ENCODE results near the gene CCDC83. TPM values are rescaled to one million over a fixed set of nuclear protein-coding genes. Genes with fewer than 3 reads are reported as not detected.

Gene CCDC83
- not detected for total RNA-seq

GRCh38 chr11:85855341-85855656 is at the start of gene CCDC83:
Gene CCDC83 (plus strand): TSS chr11:85855383. CDS start chr11:85865124, 9,741 bp downstream.
- Mint-ChIP-seq H3K36me3 (peaks cover under 1% of the 10 kb centered on the region), H3K27me3 (peaks cover 3% of the 10 kb centered on the region), H3K27ac (peak within 1 kb of the TSS; percentile 92), H3K4me3 (peak within 1 kb of the TSS; percentile 88), H3K9me3 (peaks cover 2% of the 10 kb centered on the region), H3K4me1 (peaks cover 11% of the 10 kb centered on the region)
- DNase-seq = no peak

- no peak overlapping the region for H3K27ac Mint-ChIP-seq
- H3K36me3 Mint-ChIP-seq = peaks cover 2% of the 10 kb centered on the region
- H3K27me3 Mint-ChIP-seq = no peaks in the 10 kb centered on the region
- H3K4me3 Mint-ChIP-seq = no peak overlapping the region
- H3K9me3 Mint-ChIP-seq = no peaks in the 10 kb centered on the region
- peaks cover 24% of the 10 kb centered on the region for H3K4me1 Mint-ChIP-seq
- DNase-seq = no peak
Observed at GRCh38 chr11:85805387-85805786, 49.8 kb upstream of the CCDC83 start.

- Mint-ChIP-seq H3K9me3 (no peaks in the 10 kb centered on the region), H3K4me1 (peaks cover 25% of the 10 kb centered on the region), H3K27ac (no peak overlapping the region), H3K4me3 (no peak overlapping the region), H3K36me3 (peaks cover 2% of the 10 kb centered on the region), H3K27me3 (no peaks in the 10 kb centered on the region)
- DNase-seq = no peak
Observed at GRCh38 chr11:85806016-85806415, 49.2 kb upstream of the CCDC83 start.

GRCh38 chr11:85806876-85807275 is 48.3 kb upstream of the CCDC83 start:
- H3K4me3 Mint-ChIP-seq = no peak overlapping the region
- no peaks in the 10 kb centered on the region for H3K9me3 Mint-ChIP-seq
- no peak for DNase-seq
- peaks cover 27% of the 10 kb centered on the region for H3K4me1 Mint-ChIP-seq
- H3K36me3 Mint-ChIP-seq = no peaks in the 10 kb centered on the region
- H3K27ac Mint-ChIP-seq = no peak overlapping the region
- peaks cover 4% of the 10 kb centered on the region for H3K27me3 Mint-ChIP-seq

- Mint-ChIP-seq H3K27ac (no peak overlapping the region), H3K36me3 (no peaks in the 10 kb centered on the region), H3K4me1 (peaks cover 27% of the 10 kb centered on the region), H3K27me3 (peaks cover 7% of the 10 kb centered on the region), H3K4me3 (no peak overlapping the region), H3K9me3 (no peaks in the 10 kb centered on the region)
- peak; percentile 22 for DNase-seq
Observed at GRCh38 chr11:85809191-85809590, 46.0 kb upstream of the CCDC83 start.

- Mint-ChIP-seq H3K9me3 (no peaks in the 10 kb centered on the region), H3K4me3 (peak overlapping the region; percentile 82), H3K27me3 (peaks cover 7% of the 10 kb centered on the region), H3K36me3 (no peaks in the 10 kb centered on the region), H3K27ac (peak overlapping the region; percentile 9), H3K4me1 (peaks cover 27% of the 10 kb centered on the region)
- peak; percentile 18 for DNase-seq
Observed at GRCh38 chr11:85809863-85810262, 45.3 kb upstream of the CCDC83 start.

- Mint-ChIP-seq H3K27ac (peak overlapping the region; percentile 11), H3K27me3 (peaks cover 7% of the 10 kb centered on the region), H3K4me3 (peak overlapping the region; percentile 82), H3K36me3 (no peaks in the 10 kb centered on the region), H3K4me1 (peaks cover 27% of the 10 kb centered on the region), H3K9me3 (no peaks in the 10 kb centered on the region)
- no peak for DNase-seq
Observed at GRCh38 chr11:85810521-85810870, 44.7 kb upstream of the CCDC83 start.

GRCh38 chr11:85810871-85811611 is 44.1 kb upstream of the CCDC83 start, which contains the start of gene SYTL2:
Gene SYTL2 (minus strand): TSS chr11:85811141. CDS start chr11:85757725, 53,416 bp downstream.
- Mint-ChIP-seq H3K27ac (peak within 1 kb of the TSS; percentile 39), H3K4me1 (peaks cover 27% of the 10 kb centered on the region), H3K4me3 (peak within 1 kb of the TSS; percentile 82), H3K27me3 (peaks cover 7% of the 10 kb centered on the region), H3K9me3 (no peaks in the 10 kb centered on the region), H3K36me3 (no peaks in the 10 kb centered on the region)
- peak; percentile 81 for DNase-seq

- H3K36me3 Mint-ChIP-seq = no peaks in the 10 kb centered on the region
- DNase-seq = no peak
- H3K4me1 Mint-ChIP-seq = peaks cover 27% of the 10 kb centered on the region
- H3K27ac Mint-ChIP-seq = peak overlapping the region; percentile 13
- H3K27me3 Mint-ChIP-seq = peaks cover 7% of the 10 kb centered on the region
- H3K4me3 Mint-ChIP-seq = peak overlapping the region; percentile 82
- H3K9me3 Mint-ChIP-seq = no peaks in the 10 kb centered on the region
Observed at GRCh38 chr11:85811624-85812023, 43.6 kb upstream of the CCDC83 start.

- DNase-seq = no peak
- Mint-ChIP-seq H3K9me3 (no peaks in the 10 kb centered on the region), H3K4me1 (peaks cover 26% of the 10 kb centered on the region), H3K27ac (no peak overlapping the region), H3K4me3 (no peak overlapping the region), H3K27me3 (peaks cover 7% of the 10 kb centered on the region), H3K36me3 (no peaks in the 10 kb centered on the region)
Observed at GRCh38 chr11:85813721-85814120, 41.5 kb upstream of the CCDC83 start.

- no peak for DNase-seq
- Mint-ChIP-seq H3K4me1 (peaks cover 10% of the 10 kb centered on the region), H3K27me3 (peaks cover 7% of the 10 kb centered on the region), H3K4me3 (no peak overlapping the region), H3K27ac (no peak overlapping the region), H3K9me3 (no peaks in the 10 kb centered on the region), H3K36me3 (no peaks in the 10 kb centered on the region)
Observed at GRCh38 chr11:85815186-85815931, 39.8 kb upstream of the CCDC83 start.

- no peaks in the 10 kb centered on the region for H3K9me3 Mint-ChIP-seq
- H3K27ac Mint-ChIP-seq = no peak overlapping the region
- H3K27me3 Mint-ChIP-seq = no peaks in the 10 kb centered on the region
Observed at GRCh38 chr11:85819441-85819840, 35.7 kb upstream of the CCDC83 start.

GRCh38 chr11:85821636-85822035 is 33.5 kb upstream of the CCDC83 start:
- no peak for DNase-seq
- H3K4me1 Mint-ChIP-seq = peaks cover 45% of the 10 kb centered on the region
- H3K36me3 Mint-ChIP-seq = no peaks in the 10 kb centered on the region
- no peak overlapping the region for H3K4me3 Mint-ChIP-seq
- H3K9me3 Mint-ChIP-seq = no peaks in the 10 kb centered on the region
- no peak overlapping the region for H3K27ac Mint-ChIP-seq
- no peaks in the 10 kb centered on the region for H3K27me3 Mint-ChIP-seq

More at GRCh38 chr11:85819441-85819840, 35.7 kb upstream of the CCDC83 start:
- Mint-ChIP-seq H3K36me3 (no peaks in the 10 kb centered on the region), H3K4me3 (no peak overlapping the region), H3K4me1 (peaks cover 26% of the 10 kb centered on the region)
- DNase-seq = no peak

GRCh38 chr11:85822814-85823213 is 32.4 kb upstream of the CCDC83 start:
- Mint-ChIP-seq H3K9me3 (no peaks in the 10 kb centered on the region), H3K27me3 (no peaks in the 10 kb centered on the region), H3K36me3 (no peaks in the 10 kb centered on the region), H3K27ac (no peak overlapping the region), H3K4me1 (peaks cover 57% of the 10 kb centered on the region), H3K4me3 (no peak overlapping the region)
- no peak for DNase-seq

GRCh38 chr11:85823816-85824215 is 31.4 kb upstream of the CCDC83 start:
- Mint-ChIP-seq H3K27me3 (no peaks in the 10 kb centered on the region), H3K9me3 (no peaks in the 10 kb centered on the region)

More at GRCh38 chr11:85823816-85824215, 31.4 kb upstream of the CCDC83 start:
- peak overlapping the region; percentile 5 for H3K27ac Mint-ChIP-seq
- no peaks in the 10 kb centered on the region for H3K36me3 Mint-ChIP-seq
- peak; percentile 37 for DNase-seq
- H3K4me1 Mint-ChIP-seq = peaks cover 61% of the 10 kb centered on the region
- peak overlapping the region; percentile 23 for H3K4me3 Mint-ChIP-seq

Data from activated naive CD8-positive, alpha-beta T cell treated with anti-CD3 and anti-CD28 coated beads for 36 hours (primary cell).